HTR-8/SVneo (cell line): ENCODE results near the gene NEDD4L.
A peak's percentile ranks its signal among the peaks of the same experiment; 100 is the strongest.
"Not testable (repeated sequence)": the region's sequence is repeated elsewhere in the genome, so short reads cannot be mapped to it uniquely, and the experiment has no call there.

Source experiments
- DNase-seq: peaks from one replicate; pipeline ENCODE4 v3.0.0; 2011; ENCODE audit warnings: low spot score, mixed read lengths; ENCODE audit not compliant: insufficient read length
- FAIRE-seq: peaks from 2 replicates; lab custom pipeline; 2011; peaks lifted over from hg19 to GRCh38; lab: Jason Lieb, UNC

The NEDD4L gene

GRCh38 chr18:58270396-58270795, 226.4 kb downstream of the NEDD4L start:
- DNase-seq (no peak), FAIRE-seq (no peak)

GRCh38 chr18:58271770-58272169, 227.7 kb downstream of the NEDD4L start:
- DNase-seq = no peak
- FAIRE-seq = no peak

GRCh38 chr18:58272209-58272608, 228.2 kb downstream of the NEDD4L start:
- DNase-seq (no peak), FAIRE-seq (no peak)

GRCh38 chr18:58272779-58273435, 228.9 kb downstream of the NEDD4L start:
- FAIRE-seq (no peak), DNase-seq (no peak)

GRCh38 chr18:58275176-58275575, 231.2 kb downstream of the NEDD4L start:
- DNase-seq = no peak
- no peak for FAIRE-seq

- no peak for FAIRE-seq
- DNase-seq = no peak
These were observed 233.0 kb downstream of the NEDD4L start for GRCh38 chr18:58276789-58277739.

GRCh38 chr18:58279504-58280175, 235.6 kb downstream of the NEDD4L start:
- FAIRE-seq (no peak), DNase-seq (no peak)

GRCh38 chr18:58280191-58280590, 236.2 kb downstream of the NEDD4L start:
- no peak for FAIRE-seq

GRCh38 chr18:58282872-58283271, 238.8 kb downstream of the NEDD4L start:
- FAIRE-seq, DNase-seq: not testable (repeated sequence)

More at GRCh38 chr18:58280191-58280590, 236.2 kb downstream of the NEDD4L start:
- no peak for DNase-seq

GRCh38 chr18:58284699-58285448, 240.8 kb downstream of the NEDD4L start:
- DNase-seq (no peak), FAIRE-seq (no peak)

- FAIRE-seq (no peak), DNase-seq (no peak)
These were observed 241.6 kb downstream of the NEDD4L start for GRCh38 chr18:58285449-58286130.

- DNase-seq (no peak), FAIRE-seq (peak; percentile 16)
These were observed 242.8 kb downstream of the NEDD4L start for GRCh38 chr18:58286632-58287352.

- DNase-seq (no peak), FAIRE-seq (no peak)
These were observed 243.6 kb downstream of the NEDD4L start for GRCh38 chr18:58287353-58288274.

GRCh38 chr18:58288921-58289797, 245.1 kb downstream of the NEDD4L start:
- peak; percentile 21 for DNase-seq
- FAIRE-seq = peak; percentile 80

GRCh38 chr18:58290116-58290695, 246.2 kb downstream of the NEDD4L start:
- FAIRE-seq (no peak), DNase-seq (no peak)

- FAIRE-seq (no peak), DNase-seq (no peak)
These were observed 247.1 kb downstream of the NEDD4L start for GRCh38 chr18:58291131-58291530.
